GM18526 (cell line): ENCODE results near the gene FBLN2.

Source experiments
- POLR2A ChIP-seq: IDR thresholded peaks from 3 replicates; pipeline ENCODE4 v1.6.1; 2011; ENCODE audit not compliant: insufficient read length; ENCODE audit errors: extremely low read depth

FBLN2 gene

DNA sequence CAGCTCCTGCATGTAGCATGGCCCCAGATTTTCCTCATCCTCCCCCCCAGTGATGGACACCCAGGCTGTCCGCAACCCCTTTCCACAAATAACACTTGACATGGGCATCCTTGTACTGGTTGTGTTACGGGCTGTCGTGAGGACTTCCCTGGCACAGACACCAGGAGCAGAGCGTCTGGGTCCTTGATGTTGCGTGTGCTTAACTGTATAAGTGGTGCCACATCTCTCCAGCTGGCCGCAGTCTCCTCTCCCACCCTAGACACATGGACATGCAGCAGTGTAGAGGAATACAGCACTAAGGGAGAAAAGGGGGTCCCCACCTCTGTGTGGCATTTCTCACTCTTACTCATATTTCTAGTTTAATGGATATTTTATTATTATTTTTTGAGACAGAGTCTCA, 56.6 kb downstream of the FBLN2 start:
- TF ChIP-seq POLR2A: no peak

DNA sequence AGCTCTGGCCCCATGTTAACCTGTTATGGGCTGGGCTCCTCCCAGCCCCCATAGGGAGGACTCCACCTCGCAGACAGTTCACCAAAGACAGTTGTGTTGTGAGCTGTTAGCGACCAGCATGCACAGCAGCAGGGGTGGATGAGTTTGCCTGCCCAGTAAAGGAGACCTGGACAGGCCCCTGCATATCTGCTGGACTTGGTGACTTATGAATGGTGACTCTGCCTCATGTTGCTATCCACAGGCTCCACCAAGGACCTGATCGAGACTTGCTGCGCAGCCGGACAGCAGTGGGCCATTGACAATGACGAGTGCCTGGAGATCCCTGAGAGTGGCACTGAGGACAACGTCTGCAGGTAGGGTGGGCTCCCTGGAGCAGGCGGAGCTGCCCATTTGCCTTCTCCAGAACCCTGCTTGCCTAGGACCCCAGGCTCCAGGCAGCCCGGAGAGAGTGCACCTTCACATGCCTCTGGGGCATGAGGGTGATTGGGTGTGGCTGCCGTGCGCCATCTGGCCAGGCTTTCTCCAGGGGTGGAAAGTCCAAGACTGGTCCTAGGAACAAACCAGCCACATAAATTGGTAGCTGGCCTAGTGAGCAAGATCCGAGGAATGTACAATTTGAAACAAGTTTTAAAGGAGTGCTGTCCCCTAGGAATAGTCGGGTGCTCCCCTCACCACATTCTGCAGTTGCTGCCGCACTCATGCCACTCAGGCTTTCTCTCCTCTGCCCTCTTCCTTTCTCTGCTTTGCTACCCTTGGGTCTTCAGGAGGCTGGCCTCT, 59.1 kb downstream of the FBLN2 start:
- no peak for TF ChIP-seq POLR2A

DNA sequence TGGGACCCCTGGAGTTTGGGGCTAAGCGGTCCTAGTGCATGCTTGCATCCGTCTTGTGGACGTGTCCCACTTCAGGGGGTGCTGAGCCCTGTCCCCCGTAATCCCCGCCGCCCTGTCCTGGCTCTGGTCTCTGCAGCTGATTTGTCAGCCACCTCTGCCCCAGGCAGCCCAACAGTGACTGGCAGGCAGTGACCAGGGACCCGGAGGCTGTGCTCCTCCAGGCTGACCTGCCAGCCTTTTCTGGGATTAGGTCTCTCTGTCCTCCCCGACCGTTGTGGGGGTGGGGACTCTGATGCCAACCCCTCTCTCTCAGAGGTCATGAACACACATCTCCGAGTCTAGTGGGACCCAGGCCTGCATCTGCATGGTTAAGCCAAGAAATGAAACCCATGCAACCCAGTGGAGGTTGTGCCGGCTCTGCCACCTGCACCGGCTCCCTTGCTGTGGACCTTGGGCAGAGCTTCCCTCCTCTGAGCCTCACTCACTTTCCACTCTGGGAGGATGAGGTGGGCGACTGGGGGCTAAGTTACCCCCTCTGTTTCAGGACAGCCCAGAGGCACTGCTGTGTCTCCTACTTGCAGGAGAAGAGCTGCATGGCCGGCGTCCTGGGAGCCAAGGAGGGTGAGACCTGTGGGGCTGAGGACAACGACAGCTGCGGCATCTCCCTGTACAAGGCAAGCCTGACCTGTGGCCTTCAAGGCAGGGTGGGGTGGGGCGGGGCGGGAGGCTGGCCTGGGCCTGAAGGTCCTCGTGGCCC, 60.2 kb downstream of the FBLN2 start:
- TF ChIP-seq POLR2A: no peak

DNA sequence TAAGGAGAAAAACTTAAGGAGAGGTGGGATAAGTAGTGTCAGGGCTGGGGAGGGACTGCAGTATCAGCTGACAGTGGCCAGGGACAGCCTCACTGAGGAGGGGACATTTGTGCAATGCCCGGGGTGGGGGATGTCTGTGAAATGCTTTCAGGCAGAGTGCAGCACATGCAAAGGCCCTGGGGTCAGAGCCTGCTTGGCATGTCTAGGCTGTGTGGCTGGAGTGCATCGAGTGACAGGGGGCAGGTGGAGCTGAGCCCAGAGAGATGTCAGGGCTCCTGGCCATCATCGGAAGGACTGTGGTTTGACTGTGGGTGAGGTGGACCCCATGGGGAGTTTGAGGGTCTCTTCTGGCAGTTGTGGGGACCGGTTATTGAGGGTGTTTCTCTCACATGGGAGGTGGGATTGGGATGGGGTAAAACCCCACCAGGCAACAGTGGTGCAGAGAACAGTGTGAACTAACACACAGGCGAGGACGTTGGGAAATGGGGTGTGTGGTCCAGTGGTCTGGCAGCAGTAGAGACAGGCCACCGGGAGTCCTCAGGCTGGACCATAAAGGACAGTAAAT, 61.2 kb downstream of the FBLN2 start:
- no peak for TF ChIP-seq POLR2A

DNA sequence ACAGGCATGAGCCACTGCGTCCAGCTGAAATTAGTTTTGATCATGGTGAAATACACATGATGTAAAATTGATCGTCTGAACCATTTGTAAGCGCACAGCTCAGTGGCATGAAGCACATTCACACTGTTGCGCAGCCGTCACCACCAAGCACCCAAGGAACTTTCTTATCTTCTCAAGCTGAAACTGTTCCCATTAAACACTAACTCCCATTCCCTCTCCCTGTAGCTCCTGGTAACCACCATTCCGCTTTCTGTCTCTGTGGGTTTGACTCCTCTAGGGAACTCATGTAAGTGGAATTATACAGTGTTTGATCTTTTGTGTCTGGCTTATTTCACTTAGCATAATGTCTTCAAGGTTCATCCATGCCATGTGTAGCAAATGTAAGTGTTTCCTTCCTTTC, 62.3 kb downstream of the FBLN2 start:
- TF ChIP-seq POLR2A: no peak

DNA sequence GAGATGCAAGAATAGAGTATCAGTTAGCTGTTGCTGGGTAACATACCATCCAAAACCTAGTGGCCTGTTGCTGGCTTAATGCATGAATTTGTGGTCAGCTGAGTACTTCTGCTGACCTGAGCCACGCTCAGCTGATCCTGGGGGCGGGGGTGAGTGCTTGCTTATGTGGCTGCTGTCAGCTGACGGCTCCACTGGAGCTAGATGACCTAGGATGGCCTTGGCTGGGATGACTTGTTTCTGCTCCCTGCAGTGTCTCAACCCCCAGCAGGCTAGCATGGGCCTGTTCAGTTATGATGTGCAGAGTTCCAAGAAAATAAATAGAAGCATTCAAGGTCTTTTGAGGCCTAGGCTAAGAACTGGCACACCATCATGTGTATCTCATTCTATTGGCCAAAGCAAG, 63.9 kb downstream of the FBLN2 start:
- TF ChIP-seq POLR2A: no peak

- TF ChIP-seq POLR2A: no peak
These were observed 64.6 kb downstream of the FBLN2 start for GRCh38 chr3:13613343-13614190.

- TF ChIP-seq POLR2A: no peak
These were observed 65.7 kb downstream of the FBLN2 start for GRCh38 chr3:13614607-13615006.

GRCh38 chr3:13615019-13615528, 66.1 kb downstream of the FBLN2 start:
- TF ChIP-seq POLR2A: no peak

- no peak for TF ChIP-seq POLR2A
These were observed 67.4 kb downstream of the FBLN2 start for GRCh38 chr3:13616359-13616758.

DNA sequence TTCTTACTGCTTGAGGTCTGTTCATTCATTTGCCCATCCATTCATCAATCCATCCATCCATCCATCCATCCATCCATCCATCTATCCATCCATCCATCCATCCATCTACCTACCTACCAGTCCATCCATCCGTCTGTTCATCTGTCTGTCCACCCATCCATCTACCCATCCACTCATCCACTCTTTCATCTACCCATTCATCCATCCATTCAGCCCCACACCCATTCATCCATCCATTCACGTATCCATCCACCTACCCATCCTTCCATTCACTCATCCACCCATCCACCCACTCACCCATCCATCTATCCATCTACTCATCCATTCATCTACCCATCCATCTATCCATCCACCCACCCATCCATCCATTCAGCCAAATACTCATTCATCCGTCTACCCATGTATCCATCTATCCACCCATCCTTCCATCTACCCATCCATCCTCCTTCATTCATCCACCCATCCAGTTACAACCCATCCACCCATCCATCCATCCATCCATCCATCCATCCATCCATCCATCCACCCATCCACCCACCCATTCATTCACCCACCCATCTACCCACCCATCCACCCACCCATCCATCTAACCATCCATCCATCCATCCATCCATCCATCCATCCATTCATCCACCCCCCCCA, 68.3 kb downstream of the FBLN2 start:
- no peak for TF ChIP-seq POLR2A

GRCh38 chr3:13617981-13618380, 69.1 kb downstream of the FBLN2 start:
- no peak for TF ChIP-seq POLR2A

DNA sequence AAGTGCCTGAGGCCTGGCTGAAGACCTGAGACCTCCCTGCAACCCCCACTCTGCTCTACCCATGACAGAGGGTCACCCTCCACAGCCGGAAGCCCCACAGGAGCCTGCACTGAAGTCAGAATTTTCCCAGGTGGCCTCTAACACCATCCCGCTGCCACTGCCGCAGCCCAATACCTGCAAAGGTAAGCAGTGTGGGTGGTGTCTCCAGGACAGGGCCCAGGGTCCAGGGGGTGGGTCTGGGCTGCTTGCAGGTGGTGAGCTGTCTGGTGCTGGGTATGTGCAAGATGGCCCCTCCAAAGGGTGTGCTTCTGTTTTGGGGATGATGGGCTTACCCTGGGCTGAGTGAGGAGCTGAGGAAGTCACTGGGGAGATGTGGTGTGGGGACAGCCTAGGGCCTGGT, 69.9 kb downstream of the FBLN2 start:
- TF ChIP-seq POLR2A: no peak

DNA sequence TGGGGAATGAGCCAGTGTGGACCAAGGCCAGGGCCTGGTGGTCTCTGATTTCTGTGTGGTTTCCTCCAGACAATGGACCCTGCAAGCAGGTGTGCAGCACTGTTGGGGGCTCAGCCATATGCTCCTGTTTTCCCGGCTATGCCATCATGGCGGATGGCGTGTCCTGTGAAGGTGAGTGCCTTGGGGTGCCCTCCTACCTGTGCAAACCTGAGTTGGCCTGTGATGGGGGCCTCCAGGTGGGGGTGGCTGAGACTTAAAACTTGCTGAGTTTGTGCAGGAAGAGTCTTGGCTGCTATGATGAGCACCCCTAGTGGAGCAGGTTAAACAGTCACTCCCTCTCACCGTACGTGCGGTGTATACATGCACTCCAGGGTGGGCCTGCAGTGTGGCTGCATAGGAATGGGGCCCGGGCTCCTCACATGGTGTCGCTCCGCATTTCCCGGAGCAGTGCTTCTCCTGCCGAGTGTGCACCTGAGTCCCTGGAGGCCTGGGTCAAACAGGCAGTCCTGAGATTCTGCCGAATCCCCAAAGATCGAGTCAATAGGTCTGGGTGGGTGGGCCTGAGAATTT, 70.8 kb downstream of the FBLN2 start:
- no peak for TF ChIP-seq POLR2A
